Measurements from ENCODE around the gene ABHD18.
"Not testable (repeated sequence)": the region's sequence is repeated elsewhere in the genome, so short reads cannot be mapped to it uniquely, and the experiment has no call there.

The ABHD18 gene

DNA sequence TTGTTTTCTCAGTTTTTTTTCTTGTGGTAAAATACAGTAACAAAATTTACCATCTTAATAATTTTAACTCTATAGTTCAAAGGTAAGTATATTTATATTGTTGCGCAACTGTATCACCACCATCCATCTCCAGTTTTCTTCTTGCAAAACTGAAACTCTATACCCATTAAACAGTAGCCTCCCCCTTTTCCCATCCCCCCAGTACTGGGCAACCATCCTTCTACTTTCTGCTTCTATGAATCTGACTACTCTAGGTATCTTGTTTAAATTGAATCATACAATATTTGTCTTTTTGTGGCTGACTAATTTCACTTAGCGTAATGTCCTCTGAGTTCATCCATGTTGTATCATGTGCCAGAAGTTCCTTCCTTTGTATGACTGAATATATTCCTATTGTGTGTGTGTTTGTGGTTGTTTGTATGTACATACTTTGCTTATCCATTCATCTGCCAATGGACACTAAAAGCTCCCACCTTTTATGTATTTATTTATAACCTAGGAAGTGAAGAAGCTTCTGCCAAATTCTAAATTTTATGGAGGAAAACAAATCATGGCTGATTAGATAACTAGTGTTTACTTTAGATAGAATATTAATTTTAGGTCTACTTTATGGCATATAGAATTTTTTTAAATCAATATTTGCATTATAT lies 10.0 kb downstream of the ABHD18 start:
- peak; percentile 10 for DNase-seq (ENCODE audit: extremely low read depth, low read depth)
- TF ChIP-seq, protein P1, sequence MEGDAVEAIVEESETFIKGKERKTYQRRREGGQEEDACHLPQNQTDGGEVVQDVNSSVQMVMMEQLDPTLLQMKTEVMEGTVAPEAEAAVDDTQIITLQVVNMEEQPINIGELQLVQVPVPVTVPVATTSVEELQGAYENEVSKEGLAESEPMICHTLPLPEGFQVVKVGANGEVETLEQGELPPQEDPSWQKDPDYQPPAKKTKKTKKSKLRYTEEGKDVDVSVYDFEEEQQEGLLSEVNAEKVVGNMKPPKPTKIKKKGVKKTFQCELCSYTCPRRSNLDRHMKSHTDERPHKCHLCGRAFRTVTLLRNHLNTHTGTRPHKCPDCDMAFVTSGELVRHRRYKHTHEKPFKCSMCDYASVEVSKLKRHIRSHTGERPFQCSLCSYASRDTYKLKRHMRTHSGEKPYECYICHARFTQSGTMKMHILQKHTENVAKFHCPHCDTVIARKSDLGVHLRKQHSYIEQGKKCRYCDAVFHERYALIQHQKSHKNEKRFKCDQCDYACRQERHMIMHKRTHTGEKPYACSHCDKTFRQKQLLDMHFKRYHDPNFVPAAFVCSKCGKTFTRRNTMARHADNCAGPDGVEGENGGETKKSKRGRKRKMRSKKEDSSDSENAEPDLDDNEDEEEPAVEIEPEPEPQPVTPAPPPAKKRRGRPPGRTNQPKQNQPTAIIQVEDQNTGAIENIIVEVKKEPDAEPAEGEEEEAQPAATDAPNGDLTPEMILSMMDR (IDR thresholded peaks at IDR 0.05; ENCODE audit: low read depth, low read length) = no peak

DNA sequence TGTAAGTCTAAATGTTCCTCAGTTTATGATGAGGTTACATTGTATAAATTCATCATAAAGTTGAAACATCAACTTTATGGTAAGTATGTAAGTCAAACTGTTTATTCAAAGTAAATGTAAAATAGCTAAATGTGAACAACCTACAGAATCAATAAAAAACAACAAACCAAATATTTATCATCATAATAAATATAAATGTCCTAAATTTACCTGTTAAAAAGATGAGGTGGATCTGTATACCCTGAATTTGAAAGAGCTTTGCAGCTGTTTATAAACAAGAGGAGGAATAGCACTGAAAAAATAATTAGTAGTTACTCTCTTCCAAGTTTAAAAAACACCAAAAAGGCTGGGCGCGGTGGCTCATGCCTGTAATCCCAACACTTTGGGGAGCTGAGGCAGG lies 13.7 kb downstream of the ABHD18 start:
- no peak for DNase-seq (ENCODE audit: extremely low read depth, low read depth)
- TF ChIP-seq, protein P1 (IDR thresholded peaks at IDR 0.05; ENCODE audit: low read depth, low read length) = no peak

DNA sequence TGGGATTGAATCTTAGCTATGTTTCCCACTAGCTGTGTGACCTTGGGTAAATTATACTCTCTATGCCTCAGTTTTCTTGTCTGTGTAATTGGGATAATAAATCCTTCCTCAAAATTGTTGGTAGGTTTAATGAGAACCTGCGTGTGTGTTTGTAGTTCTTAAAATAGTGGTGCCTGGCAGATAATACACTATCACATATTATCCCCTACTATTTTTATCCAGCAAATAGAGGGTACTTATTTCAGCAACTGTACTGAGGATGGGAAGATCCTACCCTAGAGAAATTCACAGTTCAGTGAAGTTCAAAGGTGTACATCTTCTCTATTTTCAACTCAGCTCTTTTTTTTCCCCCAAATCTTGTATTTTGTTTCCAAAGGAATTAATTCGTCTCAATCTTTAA lies 17.2 kb downstream of the ABHD18 start:
- no peak for DNase-seq (ENCODE audit: extremely low read depth, low read depth)
- TF ChIP-seq, protein P1 (IDR thresholded peaks at IDR 0.05; ENCODE audit: low read depth, low read length) = no peak

DNA sequence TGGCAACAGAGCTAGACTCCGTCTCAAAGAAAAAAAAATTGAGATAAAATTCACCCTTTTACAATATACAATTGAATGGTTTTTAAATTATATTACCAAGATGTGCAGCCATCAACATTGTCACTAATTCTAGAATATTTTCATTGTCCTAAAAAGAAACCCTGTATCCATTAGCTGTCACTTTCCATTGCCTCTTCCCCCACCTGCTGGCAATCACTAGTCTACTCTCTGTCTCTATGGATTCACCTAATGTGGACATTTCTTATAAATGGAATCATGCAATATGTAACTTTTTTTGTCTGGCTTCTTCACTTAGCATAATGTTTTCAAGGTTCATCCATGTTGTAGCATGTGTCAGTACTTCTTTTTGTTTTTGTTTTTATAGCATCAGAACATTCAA lies 20.8 kb downstream of the ABHD18 start:
- TF ChIP-seq, protein P1 (IDR thresholded peaks at IDR 0.05; ENCODE audit: low read depth, low read length) = no peak
- no peak for DNase-seq (ENCODE audit: extremely low read depth, low read depth)

DNA sequence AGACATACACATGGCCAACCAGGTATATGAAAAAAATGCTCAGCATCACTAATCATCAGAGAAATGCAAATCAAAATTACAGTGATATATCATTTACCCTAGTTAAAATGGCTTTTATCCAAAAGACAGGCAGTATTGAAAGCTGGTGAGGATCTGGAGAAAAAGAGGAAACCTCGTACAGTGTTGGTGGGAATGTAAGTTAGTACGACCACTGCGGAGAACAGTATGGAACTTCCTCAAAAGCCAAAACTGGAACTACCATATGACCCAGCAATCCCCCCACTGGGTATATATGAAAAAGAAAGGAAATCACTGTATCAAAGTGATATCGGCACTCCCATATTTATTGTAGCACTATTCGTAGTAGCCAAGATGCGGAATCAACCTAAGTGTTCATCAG lies 23.4 kb downstream of the ABHD18 start:
- DNase-seq (ENCODE audit: extremely low read depth, low read depth) = no peak
- TF ChIP-seq, protein P1 (IDR thresholded peaks at IDR 0.05; ENCODE audit: low read depth, low read length) = no peak

DNA sequence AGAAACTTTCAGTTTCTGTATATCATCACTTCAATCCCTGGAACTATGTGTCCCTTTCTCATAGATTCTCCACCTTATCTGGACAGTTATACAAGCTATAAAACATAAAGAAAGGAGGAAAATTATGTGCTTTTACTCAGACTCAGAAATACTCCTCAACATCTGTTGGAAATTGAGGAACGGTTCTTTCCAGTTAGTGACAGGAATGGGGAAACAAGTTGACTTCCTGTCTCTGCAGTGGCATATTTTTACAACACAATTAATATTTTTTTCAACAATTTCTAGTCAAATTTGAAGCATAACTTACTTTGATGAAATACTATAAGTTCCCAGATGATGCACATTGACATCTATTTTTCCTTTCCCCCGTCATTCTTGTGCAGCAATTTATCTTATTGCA lies 27.9 kb downstream of the ABHD18 start:
- TF ChIP-seq, protein P1 (IDR thresholded peaks at IDR 0.05; ENCODE audit: low read depth, low read length) = no peak
- DNase-seq (ENCODE audit: extremely low read depth, low read depth) = no peak

DNA sequence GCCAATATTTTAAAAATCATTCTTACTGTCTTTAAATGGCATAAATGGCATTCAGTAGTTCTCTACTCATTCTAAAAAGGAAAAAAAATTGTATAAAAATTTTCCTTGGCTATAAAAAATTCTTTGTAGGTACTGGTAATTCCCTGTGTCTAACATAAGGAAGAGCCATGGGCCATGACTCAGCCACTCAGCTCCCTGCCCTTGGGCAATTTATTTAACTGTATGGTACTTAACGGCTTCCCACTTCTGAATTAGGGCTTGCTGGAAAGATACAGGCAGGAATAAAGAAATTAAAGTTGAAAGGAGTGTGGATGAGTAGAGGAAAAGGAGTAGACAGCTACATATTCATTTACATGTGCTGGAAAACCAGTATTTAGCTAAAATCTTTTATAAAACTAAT lies 30.6 kb downstream of the ABHD18 start:
- DNase-seq (ENCODE audit: extremely low read depth, low read depth) = no peak
- TF ChIP-seq, protein P1 (IDR thresholded peaks at IDR 0.05; ENCODE audit: low read depth, low read length) = no peak

DNA sequence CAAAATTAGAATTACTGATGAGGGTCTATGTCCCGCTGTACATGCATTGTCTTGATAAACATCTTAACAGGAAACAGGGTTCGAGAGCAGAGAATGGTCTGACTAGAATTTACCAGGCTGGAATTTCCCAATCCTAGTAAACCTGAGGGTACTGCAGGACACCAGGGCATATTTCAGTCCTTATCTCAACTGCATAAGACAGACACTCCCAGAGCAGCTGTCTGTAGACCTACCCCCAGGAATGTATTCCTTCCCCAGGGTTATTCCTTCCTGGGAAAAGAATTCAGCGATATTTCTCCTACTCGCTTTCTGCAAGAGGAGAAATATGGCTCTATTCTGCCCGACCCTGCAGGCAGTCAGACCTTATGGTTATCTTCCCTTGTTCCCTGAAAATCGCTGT lies 31.3 kb downstream of the ABHD18 start:
- DNase-seq (ENCODE audit: extremely low read depth, low read depth) = not testable (repeated sequence)
